GM19452 (cell line): ENCODE measurements around the gene BBS9.
"Not testable (repeated sequence)": the region's sequence is repeated elsewhere in the genome, so short reads cannot be mapped to it uniquely, and the experiment has no call there.

Experiments used
- ATAC-seq: cut with Tn5 transposase; IDR thresholded peaks from one replicate; pipeline ENCODE4 v1.9.1; 2021; ENCODE audit not compliant: unreplicated experiment

The BBS9 gene

GRCh38 chr7:33193308-33193864 lies 64.0 kb downstream of the BBS9 start:
- no peak for ATAC-seq

- no peak for ATAC-seq
Measured at GRCh38 chr7:33195264-33195663, 65.9 kb downstream of the BBS9 start.

- ATAC-seq: no peak
Measured at GRCh38 chr7:33196221-33196620, 66.9 kb downstream of the BBS9 start.

GRCh38 chr7:33200282-33200681 lies 70.9 kb downstream of the BBS9 start:
- no peak for ATAC-seq

- no peak for ATAC-seq
Measured at GRCh38 chr7:33201821-33202220, 72.5 kb downstream of the BBS9 start.

- no peak for ATAC-seq
Measured at GRCh38 chr7:33210958-33211357, 81.6 kb downstream of the BBS9 start.

GRCh38 chr7:33212144-33212543 lies 82.8 kb downstream of the BBS9 start:
- no peak for ATAC-seq

- no peak for ATAC-seq
Measured at GRCh38 chr7:33215992-33216391, 86.6 kb downstream of the BBS9 start.

- no peak for ATAC-seq
Measured at GRCh38 chr7:33217595-33217994, 88.2 kb downstream of the BBS9 start.

- not testable (repeated sequence) for ATAC-seq
Measured at GRCh38 chr7:33218841-33219535, 89.6 kb downstream of the BBS9 start.

GRCh38 chr7:33220231-33220630 lies 90.9 kb downstream of the BBS9 start:
- ATAC-seq: no peak

GRCh38 chr7:33221390-33221789 lies 92.0 kb downstream of the BBS9 start:
- no peak for ATAC-seq

GRCh38 chr7:33232632-33233145 lies 103.3 kb downstream of the BBS9 start:
- no peak for ATAC-seq

- ATAC-seq: no peak
Measured at GRCh38 chr7:33233659-33234058, 104.3 kb downstream of the BBS9 start.

- no peak for ATAC-seq
Measured at GRCh38 chr7:33237036-33237435, 107.7 kb downstream of the BBS9 start.

GRCh38 chr7:33243319-33243881 lies 114.0 kb downstream of the BBS9 start:
- no peak for ATAC-seq

- no peak for ATAC-seq
Measured at GRCh38 chr7:33248671-33249070, 119.3 kb downstream of the BBS9 start.

- no peak for ATAC-seq
Measured at GRCh38 chr7:33250421-33250871, 121.1 kb downstream of the BBS9 start.

- ATAC-seq: no peak
Measured at GRCh38 chr7:33251301-33251700, 121.9 kb downstream of the BBS9 start.

- ATAC-seq: no peak
Measured at GRCh38 chr7:33258491-33258951, 129.2 kb downstream of the BBS9 start.

GRCh38 chr7:33261585-33261984 lies 132.2 kb downstream of the BBS9 start:
- ATAC-seq: peak; percentile 64

- no peak for ATAC-seq
Measured at GRCh38 chr7:33262476-33262875, 133.1 kb downstream of the BBS9 start.
